ENCODE results near the gene TXNDC16. TPM values are rescaled to one million over a fixed set of nuclear protein-coding genes. Genes with fewer than 3 reads are reported as not detected.
"Not testable (repeated sequence)": the region's sequence is repeated elsewhere in the genome, so short reads cannot be mapped to it uniquely, and the experiment has no call there.

TXNDC16 gene
- total RNA-seq, 2 donors from 2014 or later = 14.0 to 37.1 TPM

DNA sequence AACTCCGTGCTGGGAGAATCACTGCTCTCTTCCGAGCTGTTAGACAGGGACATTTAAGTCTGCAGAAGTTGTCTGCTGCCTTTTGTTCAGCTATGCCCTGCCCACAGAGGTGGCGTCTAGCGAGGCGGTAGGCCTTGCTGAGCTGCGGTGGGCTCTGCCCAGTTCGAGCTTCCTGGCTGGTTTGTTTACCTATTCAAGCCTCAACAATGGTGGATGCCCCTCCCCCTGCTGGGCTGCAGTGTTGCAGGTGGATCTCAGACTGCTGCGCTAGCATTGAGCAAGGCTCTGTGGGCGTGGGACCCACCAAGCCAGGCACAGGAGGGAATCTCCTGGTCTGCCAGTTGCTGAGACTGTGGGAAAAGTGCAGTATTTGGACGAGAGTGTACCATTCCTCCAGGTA lies 44.0 kb upstream of the TXNDC16 start:
- WGBS = 83% methylated on average over 10 of the region's 10 CpGs
- DNase-seq (ENCODE audit: low spot score) = no peak
- intact Hi-C loops (cut with DNase I) = no loop called here

DNA sequence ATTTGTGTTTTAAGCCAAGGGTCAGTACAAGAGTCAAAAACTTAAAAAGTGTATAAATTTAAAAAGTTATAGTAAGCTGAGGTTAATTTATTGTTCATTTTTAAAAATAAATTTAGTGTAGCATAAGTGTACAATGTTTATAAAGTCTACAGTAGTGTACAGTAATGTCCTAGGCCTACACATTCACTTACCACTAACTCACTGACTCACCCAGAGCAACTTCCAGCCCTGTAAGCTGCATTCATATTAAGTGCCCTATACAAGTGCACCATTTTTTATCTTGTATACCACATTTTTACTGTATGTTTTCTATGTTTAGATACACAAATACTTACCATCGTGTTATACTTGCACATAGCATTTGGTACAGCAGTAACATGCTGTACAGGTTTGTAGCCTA lies 38.0 kb upstream of the TXNDC16 start:
- Histone ChIP-seq H3K4me3 (no peak overlapping the region), H3K27ac (no peak overlapping the region), H3K4me1 (replicated peaks) (no peaks in the 10 kb centered on the region), H3K27me3 (replicated peaks; ENCODE audit: insufficient read depth) (no peaks in the 10 kb centered on the region), H3K36me3 (no peaks in the 10 kb centered on the region), H3K9me3 (no peaks in the 10 kb centered on the region)
- TF ChIP-seq, protein P1, sequence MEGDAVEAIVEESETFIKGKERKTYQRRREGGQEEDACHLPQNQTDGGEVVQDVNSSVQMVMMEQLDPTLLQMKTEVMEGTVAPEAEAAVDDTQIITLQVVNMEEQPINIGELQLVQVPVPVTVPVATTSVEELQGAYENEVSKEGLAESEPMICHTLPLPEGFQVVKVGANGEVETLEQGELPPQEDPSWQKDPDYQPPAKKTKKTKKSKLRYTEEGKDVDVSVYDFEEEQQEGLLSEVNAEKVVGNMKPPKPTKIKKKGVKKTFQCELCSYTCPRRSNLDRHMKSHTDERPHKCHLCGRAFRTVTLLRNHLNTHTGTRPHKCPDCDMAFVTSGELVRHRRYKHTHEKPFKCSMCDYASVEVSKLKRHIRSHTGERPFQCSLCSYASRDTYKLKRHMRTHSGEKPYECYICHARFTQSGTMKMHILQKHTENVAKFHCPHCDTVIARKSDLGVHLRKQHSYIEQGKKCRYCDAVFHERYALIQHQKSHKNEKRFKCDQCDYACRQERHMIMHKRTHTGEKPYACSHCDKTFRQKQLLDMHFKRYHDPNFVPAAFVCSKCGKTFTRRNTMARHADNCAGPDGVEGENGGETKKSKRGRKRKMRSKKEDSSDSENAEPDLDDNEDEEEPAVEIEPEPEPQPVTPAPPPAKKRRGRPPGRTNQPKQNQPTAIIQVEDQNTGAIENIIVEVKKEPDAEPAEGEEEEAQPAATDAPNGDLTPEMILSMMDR (IDR thresholded peaks at IDR 0.05) = no peak
- no peak for TF ChIP-seq POLR2A (IDR thresholded peaks at IDR 0.05)
- intact Hi-C loops (cut with DNase I) = no loop called here
- 91% methylated on average over 1 of the region's 1 CpG for WGBS
- DNase-seq (ENCODE audit: low spot score) = no peak

More for the DNA sequence above, 44.0 kb upstream of the TXNDC16 start:
- Histone ChIP-seq H3K36me3 (no peaks in the 10 kb centered on the region), H3K27me3 (replicated peaks; ENCODE audit: insufficient read depth) (no peaks in the 10 kb centered on the region), H3K4me1 (replicated peaks) (no peaks in the 10 kb centered on the region), H3K27ac (no peak overlapping the region), H3K9me3 (no peaks in the 10 kb centered on the region), H3K4me3 (no peak overlapping the region)
- TF ChIP-seq POLR2A (IDR thresholded peaks at IDR 0.05) (no peak), POLR2AphosphoS5 (IDR thresholded peaks at IDR 0.05) (no peak)
- TF ChIP-seq, protein P1 (IDR thresholded peaks at IDR 0.05) = no peak

DNA sequence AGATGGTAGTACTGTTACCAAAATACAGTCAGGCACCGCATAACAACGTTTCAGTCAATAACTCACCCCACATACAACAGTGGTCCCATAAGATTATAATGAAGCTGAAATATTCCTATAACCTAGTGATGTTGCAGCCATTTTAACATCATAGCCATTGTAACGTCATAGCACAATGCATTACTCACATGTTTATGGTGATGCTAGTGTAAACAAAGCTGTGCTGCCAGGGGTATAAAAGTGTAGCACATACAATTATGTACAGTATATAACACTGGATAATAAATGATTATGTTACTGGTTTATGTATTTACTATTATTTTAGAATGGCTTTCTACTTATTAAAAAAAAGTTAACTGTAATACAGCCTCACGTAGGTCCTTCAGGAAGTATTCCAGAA lies 37.3 kb upstream of the TXNDC16 start:
- intact Hi-C loops (cut with DNase I) = no loop called here
- Histone ChIP-seq H3K4me1 (replicated peaks) (no peaks in the 10 kb centered on the region), H3K27ac (no peak overlapping the region), H3K9me3 (no peaks in the 10 kb centered on the region), H3K4me3 (no peak overlapping the region), H3K36me3 (no peaks in the 10 kb centered on the region), H3K27me3 (replicated peaks; ENCODE audit: insufficient read depth) (no peaks in the 10 kb centered on the region)
- WGBS = 67% methylated on average over 4 of the region's 4 CpGs
- TF ChIP-seq POLR2A (IDR thresholded peaks at IDR 0.05) (no peak), POLR2AphosphoS5 (IDR thresholded peaks at IDR 0.05) (no peak)
- TF ChIP-seq, protein P1 (IDR thresholded peaks at IDR 0.05) = no peak
- no peak for DNase-seq (ENCODE audit: low spot score)

DNA sequence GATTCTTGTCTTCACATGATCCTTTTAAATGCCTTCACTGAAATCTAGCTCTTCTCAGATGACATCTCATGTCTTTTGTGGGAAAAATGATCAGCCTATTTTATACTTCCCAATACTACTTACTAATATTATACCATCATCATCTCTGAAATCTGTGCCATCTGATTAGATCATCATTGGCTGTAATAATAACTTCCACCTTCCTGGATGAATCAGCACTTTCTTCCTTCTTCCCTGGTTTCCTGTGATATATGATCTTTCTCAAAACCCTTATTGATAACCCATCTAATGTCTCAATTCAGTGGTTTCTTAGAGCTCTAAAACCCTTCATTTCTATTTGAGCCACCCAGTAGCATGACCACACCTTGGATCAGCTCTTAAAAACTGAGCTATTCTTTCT lies 31.2 kb upstream of the TXNDC16 start:
- no peak for DNase-seq (ENCODE audit: low spot score)
- Histone ChIP-seq H3K4me1 (replicated peaks) (no peaks in the 10 kb centered on the region), H3K27me3 (replicated peaks; ENCODE audit: insufficient read depth) (no peaks in the 10 kb centered on the region), H3K36me3 (no peaks in the 10 kb centered on the region), H3K27ac (no peak overlapping the region), H3K4me3 (no peak overlapping the region), H3K9me3 (no peaks in the 10 kb centered on the region)
- TF ChIP-seq POLR2AphosphoS5 (IDR thresholded peaks at IDR 0.05) (no peak), POLR2A (IDR thresholded peaks at IDR 0.05) (no peak)
- intact Hi-C loops (cut with DNase I) = no loop called here

DNA sequence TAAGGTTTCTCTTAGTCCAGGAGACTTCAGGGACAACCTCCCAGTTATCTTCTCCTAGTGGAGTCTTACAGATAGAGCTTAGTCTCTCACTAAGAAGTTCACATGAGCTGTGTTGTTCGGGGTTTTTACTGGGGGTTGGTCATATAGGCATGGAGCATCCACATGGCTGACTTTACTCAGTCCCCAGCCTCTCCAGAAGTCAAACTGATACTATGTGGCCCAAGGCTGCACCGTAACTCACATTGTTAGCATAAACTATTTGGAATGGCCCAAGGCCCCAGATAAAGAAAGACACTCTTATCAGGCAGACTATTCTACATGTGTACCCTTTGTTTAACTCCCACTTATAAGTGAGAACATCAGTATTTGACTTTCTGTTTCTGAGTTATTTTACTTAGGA lies 23.6 kb upstream of the TXNDC16 start:
- Histone ChIP-seq H3K9me3 (no peaks in the 10 kb centered on the region), H3K36me3 (no peaks in the 10 kb centered on the region), H3K27ac (no peak overlapping the region), H3K4me3 (no peak overlapping the region), H3K27me3 (replicated peaks; ENCODE audit: insufficient read depth) (no peaks in the 10 kb centered on the region), H3K4me1 (replicated peaks) (no peaks in the 10 kb centered on the region)
- WGBS = 78% methylated on average over 2 of the region's 2 CpGs
- DNase-seq (ENCODE audit: low spot score) = no peak
- TF ChIP-seq, protein P1 (IDR thresholded peaks at IDR 0.05) = no peak
- TF ChIP-seq POLR2AphosphoS5 (IDR thresholded peaks at IDR 0.05) (no peak), POLR2A (IDR thresholded peaks at IDR 0.05) (no peak)
- intact Hi-C loops (cut with DNase I) = no loop called here

DNA sequence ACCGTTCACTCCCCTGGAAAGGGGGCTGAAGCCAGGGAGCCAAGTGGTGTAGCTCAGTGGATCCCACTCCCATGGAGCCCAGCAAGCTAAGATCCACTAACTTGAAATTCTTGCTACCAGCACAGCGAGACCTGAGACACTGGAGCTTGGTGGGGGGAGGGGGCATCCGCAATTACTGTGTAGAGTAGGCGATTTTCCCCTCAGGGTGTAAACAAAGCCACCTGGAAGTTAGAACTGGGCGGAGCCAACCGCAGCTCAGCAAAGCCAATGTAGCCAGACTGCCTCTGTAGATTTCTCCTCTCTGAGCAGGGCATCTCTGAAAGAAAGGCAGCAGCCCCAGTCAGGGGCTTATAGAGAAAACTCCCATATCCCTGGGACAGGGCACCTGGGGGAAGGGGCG lies 16.1 kb upstream of the TXNDC16 start:
- H3K4me1 ChIP-seq (replicated peaks); H3K27ac ChIP-seq; H3K4me3 ChIP-seq; H3K9me3 ChIP-seq; H3K27me3 ChIP-seq (replicated peaks; ENCODE audit: insufficient read depth); DNase-seq (ENCODE audit: low spot score); intact Hi-C loops (cut with DNase I); H3K36me3 ChIP-seq: not testable (repeated sequence)
- WGBS = 94% methylated on average over 7 of the region's 7 CpGs

All from prostate gland (tissue), 2 donors.